HG03175 (cell line): ENCODE data around the gene ATXN7L3B.
"Not testable (repeated sequence)": the region's sequence is repeated elsewhere in the genome, so short reads cannot be mapped to it uniquely, and the experiment has no call there.

Source experiments
- ATAC-seq: cut with Tn5 transposase; IDR thresholded peaks from one replicate; pipeline ENCODE4 v1.9.1; 2021; ENCODE audit warnings: mild to moderate bottlenecking, moderate library complexity; ENCODE audit not compliant: unreplicated experiment

The ATXN7L3B gene, protein sequence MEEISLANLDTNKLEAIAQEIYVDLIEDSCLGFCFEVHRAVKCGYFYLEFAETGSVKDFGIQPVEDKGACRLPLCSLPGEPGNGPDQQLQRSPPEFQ

DNA sequence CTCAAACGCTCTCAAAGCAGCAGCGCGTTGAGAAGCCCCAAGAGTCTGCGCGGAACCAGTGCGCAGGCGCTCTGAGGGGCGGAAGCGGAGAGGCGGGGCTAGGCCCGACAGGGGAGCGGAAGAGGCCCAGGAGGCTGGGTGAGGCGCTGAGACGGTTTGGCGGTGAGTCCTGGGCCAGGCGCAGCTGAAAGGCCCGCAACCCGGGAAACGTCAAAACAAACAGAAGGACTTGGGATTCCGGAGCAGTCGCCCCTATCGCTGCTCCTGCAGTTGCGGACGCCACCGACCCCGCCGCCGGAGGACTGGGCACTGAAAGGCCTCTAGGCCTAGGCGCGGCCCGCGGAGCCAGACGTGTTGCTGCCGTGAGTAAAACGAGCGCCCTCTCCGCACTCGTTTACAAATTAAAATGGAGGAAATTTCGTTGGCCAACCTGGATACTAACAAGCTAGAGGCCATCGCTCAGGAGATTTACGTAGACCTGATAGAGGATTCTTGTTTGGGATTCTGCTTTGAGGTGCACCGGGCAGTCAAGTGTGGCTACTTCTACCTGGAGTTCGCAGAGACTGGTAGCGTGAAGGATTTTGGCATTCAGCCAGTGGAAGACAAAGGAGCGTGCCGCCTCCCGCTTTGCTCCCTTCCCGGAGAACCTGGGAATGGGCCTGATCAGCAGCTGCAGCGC, at the start of gene ATXN7L3B:
Gene ATXN7L3B (plus strand): TSS at position 129 of the 679 bp plus-strand sequence. CDS start 278 bp downstream, at position 407.
- peak; percentile 96 for ATAC-seq

DNA sequence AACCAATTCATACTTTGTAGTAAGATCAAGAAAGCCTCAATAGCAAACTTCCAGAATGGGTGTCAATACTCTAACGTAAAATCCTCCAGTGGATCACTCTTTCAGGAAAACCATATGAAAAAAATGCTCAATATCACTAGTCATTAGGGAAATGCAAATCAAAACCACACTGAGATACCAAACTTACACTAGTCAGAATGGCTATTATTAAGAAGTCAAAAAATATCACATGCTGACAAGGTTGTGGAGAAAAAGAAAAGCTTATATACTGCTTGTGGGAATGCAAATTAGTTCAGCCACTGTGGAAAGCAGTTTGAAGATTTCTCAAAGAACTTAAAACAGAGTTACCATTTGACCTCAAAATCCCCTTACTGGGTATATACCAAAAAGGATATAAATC, 49.5 kb upstream of the ATXN7L3B start:
- ATAC-seq, result no peak

DNA sequence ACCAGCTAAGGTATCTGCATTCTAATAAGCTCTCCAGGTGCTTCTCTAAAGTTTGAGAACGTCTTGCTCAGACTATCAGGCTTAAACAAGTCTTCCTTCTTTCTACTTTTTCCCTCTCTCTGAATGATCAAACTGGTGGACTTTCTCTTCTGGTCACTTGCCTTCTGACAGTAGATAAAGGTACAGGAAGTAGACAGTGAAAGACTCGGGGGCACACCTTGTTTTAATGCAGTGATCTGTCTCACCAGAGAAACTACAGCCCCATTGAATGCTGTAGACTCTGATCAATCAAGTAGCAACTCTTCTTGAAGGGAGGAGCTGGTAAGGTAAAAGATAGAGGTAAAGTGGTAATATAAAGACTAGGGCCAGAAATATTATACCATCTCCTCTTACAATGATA, 48.1 kb upstream of the ATXN7L3B start:
- ATAC-seq, result no peak

DNA sequence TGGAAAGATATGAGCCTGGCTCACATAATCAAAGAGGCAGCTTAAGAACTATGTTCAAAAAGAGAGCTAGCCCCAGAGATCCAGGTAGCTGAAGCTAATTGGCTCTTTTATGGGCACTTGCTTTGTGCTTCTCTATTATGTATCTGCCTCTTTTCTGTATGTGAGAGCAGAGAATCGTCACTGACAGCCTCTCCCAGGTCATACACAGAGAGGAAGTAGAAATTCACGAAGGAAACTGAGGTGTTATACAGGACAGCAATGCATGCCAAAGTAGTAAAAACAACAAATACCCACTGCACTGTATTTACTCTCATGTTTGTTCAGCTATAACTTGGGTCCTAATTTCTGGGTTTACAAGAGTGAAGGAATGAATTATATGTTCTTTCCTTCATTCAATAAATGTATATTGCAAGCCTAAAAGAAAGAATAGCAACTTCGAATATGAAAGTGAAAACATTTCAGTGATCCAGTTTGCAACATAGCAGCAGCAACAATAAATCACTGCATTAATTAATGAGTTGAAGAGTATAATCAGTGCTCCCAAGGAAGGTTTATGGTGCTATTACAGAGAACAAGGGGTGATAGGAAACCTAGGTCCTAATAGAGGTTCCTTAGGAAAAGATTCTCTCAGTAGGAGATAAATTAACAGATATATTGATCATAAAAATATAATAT, 47.1 kb upstream of the ATXN7L3B start:
- peak; percentile 88 for ATAC-seq

DNA sequence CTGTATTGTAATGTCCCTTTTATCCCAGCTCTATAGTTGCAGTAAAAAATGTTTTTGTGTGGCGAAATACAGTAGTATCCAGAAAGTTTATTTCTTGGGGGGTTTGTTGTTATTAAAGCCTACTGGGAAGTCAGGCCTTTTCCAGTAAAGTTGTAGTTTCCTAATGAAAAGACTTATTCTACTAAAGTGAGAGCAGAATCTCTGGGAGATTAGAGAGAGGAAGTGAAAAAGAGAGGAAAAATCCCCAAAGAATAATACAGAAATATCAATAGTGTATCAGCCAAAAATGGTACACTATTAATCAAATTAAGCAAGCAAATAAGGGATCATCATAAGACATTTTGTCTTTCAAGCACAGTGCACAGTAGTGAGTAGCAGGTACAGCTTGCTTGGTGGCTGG, 46.3 kb upstream of the ATXN7L3B start:
- ATAC-seq, result no peak

DNA sequence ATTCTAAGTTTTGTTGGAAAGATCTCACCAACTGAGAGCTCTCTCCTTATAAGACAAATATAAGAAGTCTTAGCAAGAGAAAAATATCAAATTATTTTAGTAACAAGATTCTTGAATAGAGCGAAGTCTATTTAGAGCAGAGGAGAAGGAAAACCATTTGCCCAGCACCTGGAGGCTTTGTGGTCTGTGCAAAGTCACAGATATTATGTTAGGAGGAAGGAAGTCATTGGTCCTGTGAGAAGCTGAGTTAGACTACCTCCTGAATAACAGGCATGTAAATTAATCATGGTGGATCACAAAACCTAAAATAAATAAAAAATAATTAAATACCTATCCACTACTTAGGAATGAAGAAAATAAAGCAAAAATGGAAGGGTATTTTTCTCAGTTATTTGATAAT, 38.4 kb upstream of the ATXN7L3B start:
- no peak for ATAC-seq

DNA sequence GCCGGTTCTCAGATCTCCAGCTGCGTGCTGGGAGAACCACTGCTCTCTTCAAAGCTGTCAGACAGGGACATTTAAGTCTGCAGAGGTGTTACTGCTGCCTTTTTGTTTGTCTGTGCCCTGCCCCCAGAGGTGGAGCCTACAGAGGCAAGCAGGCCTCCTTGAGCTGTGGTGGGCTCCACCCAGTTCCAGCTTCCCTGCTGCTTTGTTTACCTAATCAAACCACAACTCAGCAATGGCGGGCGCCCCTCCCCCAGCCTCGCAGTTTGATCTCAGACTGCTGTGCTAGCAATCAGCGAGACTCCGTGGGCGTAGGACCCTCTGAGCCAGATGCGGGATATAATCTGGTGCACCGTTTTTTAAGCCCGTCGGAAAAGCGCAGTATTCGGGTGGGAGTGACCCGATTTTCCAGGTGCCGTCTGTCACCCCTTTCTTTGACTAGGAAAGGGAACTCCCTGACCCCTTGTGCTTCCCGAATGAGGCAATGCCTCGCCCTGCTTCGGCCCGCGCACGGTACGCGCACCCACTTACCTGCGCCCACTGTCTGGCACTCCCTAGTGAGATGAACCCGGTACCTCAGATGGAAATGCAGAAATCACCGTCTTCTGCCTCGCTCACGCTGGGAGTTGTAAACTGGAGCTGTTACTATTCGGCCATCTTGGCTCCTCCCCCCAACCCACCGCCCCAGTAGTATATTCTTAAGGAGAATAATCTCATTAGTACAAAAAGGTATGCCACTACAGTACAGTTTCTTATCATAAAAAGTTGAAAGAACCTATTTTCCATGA, 28.6 kb upstream of the ATXN7L3B start:
- not testable (repeated sequence) for ATAC-seq

DNA sequence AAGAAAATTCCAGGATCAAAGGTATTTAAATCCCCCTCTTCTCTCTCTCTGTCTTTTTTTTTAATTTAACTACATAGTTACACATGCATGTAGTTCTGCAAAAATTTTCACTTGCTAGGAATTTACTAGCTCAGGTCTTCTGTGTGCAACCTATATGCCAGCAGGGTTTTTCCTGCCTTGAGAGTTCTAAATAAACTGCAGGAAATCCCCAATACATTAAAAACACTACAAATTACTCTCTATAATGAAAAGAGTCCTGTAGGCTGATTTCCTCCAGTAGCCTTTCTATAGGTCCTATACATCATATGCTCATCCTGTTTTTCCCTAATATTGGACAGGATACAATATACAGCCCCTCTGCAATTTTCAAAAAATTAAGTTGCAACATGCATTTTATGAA, 27.7 kb upstream of the ATXN7L3B start:
- no peak for ATAC-seq

DNA sequence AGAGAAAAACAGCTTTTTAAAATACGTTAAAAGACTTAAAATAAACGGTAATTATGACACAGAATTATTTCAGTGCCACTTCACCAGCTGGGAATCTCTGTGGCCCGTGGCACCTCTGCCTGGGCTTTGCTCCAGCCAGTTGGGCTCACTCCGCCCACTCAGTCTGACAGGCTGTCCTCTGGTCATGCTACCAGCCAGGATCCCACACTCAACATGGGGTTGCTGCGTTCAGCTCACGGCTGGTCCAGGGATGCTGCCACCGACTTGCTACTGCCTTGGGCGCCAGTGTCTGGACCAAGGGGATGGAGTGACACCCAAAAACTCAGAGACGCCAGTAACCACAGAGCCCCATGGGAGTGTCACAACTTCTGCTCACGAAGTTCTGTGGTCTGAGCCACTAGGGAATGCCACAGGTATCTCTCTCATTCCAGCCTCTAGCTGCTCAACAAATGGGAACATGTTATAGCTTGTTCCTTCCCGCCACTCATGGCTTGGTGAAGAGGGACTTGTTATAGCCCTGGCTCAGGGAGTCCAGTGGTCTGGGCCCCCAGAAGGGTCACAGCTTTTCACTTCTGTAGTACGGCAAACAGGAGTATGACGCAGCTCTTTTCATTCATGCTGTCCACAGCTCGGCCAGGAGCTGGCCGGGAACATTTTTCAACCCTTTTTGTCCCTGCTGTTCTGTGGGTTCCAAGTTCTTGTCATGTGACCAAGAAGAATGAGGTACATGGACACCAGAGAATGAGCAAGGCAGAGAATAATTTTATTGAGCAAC, 23.4 kb upstream of the ATXN7L3B start:
- no peak for ATAC-seq

DNA sequence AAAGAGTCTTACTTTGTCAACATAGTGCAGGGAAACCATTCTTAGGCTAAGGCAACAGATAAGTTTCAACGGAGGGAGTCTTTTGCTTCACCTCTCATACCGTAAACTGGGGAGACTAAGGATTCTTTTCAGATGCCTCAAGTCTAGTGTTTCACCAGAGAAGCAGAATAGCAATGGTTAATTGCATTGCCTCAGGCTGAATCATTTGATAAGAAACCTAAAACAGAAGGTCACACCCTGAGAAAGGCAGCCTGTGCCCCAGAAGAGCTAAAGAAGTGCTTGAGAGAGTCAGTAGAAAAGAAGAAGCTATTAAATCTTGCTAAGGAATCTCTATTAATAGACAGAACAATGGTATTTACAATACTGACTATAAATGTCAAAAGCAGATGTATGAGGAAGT, 21.8 kb upstream of the ATXN7L3B start:
- no peak for ATAC-seq

DNA sequence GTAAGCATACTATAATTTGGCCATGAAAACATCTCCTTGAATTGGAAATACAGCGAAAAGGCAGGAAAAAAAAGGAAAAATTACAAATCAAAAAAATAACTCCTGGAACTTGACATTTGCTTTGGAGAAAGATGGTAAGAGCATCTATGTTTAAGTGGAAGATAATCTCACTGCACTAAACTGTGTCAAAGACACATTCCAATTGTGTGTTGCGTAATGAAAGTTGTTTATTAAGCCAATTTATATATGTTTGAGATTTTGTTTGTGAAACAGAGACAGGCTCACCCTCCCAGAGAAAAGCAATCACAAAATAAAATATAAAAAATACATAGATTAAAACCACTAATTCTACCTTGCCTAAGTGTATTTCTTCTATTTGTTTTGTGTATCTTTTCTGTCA, 11.1 kb upstream of the ATXN7L3B start:
- no peak for ATAC-seq

DNA sequence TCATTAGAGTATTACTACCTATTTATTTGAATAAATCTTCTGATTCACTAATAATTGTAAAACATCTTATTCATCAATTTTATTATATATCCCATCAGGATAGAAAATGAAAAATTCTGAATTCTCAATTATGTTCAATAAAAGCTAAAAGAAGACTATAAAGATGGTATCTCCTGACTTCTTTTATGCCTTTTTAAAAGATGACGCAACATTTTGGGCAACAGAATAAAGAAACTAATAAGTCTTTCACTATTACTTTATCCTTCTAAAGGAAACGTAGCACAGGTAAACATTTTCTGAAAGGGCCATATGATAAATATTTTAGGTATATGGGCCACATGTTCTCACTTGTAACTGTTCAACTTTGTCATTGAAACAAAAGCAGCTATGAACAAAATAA, 10.1 kb upstream of the ATXN7L3B start:
- ATAC-seq, result no peak

DNA sequence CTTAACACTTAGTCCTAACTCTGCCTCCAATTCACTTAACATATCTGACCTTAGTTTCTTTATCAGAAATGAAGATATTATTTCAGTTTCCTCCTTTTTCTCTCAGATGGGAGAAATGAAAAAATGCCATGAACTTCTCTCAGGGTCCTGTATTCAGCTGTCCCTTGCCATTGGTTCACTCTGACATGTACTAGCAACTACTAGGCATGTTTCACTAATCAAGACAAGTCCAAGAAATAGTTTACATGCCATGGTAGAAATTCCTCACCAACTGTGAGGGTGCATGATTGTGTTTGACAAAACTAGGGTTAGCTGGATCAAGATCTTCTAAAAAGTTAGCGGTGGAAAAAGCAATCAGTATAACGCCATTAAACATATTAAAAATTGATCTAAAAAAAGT, 7.0 kb upstream of the ATXN7L3B start:
- no peak for ATAC-seq

DNA sequence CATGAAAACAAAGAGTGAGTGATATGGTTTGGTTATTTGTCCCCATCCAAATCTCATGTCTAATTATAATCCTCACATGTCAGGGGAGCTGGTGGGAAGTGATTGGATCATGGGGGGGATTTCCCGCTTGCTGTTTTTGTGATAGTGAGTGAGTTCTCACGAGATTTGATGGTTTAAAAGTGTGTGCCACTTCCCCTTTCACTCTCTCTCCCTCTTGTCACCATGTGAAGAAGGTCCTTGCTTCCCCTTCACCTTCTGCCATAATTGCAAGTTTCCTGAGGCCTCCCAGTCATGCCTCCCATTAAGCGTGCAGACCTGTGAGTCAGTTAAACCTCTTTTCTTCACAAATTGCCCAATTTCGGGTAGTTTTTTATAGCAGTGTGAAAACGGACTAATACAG, 2.1 kb upstream of the ATXN7L3B start:
- no peak for ATAC-seq

DNA sequence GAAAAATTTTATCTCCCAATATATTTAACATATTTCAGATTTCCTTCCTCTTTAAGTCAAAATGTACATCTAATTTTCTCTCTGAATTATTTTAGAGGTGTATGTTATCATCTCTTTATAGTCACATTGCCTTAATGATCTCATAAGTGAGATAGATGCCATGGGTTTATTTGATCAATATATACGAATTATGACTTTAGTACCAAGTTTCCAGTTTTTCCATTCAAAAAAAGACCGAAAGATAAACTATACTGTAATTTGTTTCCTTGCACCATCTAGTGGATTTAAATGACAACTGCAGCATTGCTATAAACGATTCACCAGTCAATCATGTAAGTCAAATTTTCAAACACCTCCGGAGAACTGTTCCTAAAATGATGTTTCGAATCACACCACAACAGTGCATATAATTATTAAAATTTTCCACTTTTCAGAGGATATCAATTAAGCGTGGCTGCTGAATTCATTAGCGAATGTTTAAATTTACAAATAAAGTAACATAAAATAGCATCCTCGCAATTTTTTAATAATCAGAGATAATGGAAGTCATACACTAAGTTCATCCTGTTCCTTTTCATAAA, 419 bp upstream of the ATXN7L3B start:
- ATAC-seq, result peak; percentile 59

DNA sequence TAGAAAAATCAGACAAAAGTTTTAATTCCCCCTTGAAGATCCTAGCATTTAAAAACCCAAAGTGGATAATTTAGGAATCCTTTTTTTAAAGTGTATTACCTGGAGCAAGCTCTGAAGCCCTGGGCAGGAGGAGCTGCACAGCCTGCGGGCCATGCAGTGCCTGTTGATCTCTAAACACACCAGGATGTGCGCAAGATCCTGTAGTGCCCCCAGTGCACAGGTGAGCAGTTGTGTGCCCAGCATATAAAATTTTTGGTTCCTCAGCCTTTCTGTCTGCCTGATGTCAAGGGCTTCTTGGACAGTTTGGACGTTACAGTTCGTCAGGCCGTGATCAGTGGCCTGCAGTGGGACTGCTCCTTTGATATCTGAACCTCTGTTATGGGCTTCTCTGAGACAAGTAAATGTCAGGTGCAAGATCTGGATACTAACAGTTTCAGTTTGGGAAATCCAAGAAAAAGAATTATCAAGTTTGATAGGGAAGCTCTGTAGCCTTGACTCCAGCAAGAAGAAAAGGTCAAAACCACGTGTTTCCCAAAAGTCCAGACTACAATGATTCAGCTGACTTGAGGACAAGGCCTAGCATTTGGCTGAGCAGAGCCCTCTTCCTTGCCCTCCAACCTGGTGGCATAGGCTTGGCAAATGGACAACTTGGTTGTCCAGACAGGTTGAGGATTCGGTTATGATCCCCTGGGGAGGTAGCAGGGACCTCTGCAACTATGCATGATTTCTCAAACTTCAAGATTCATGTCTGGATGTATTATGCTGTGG, 1.0 kb downstream of the ATXN7L3B start:
- ATAC-seq, result peak; percentile 26

DNA sequence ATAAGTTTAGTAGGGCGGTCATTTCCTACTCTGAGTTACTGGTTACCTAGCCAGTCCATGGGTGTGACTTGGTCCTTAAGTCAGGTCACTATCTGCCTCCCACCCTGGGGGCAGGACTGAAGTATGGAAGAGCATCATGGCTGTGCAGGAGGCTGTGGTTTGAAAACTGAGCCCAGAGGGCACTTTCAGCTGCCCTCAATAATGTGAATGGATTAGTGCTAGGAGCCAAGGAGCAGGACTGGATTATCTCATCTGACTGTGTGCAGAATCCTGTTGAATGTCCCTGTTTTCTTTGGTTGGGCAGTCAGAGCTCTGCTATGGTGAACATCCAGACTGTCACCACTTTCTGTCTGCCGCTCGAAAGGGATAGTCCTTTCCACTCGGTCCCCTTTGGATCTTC, 1.6 kb downstream of the ATXN7L3B start:
- no peak for ATAC-seq

DNA sequence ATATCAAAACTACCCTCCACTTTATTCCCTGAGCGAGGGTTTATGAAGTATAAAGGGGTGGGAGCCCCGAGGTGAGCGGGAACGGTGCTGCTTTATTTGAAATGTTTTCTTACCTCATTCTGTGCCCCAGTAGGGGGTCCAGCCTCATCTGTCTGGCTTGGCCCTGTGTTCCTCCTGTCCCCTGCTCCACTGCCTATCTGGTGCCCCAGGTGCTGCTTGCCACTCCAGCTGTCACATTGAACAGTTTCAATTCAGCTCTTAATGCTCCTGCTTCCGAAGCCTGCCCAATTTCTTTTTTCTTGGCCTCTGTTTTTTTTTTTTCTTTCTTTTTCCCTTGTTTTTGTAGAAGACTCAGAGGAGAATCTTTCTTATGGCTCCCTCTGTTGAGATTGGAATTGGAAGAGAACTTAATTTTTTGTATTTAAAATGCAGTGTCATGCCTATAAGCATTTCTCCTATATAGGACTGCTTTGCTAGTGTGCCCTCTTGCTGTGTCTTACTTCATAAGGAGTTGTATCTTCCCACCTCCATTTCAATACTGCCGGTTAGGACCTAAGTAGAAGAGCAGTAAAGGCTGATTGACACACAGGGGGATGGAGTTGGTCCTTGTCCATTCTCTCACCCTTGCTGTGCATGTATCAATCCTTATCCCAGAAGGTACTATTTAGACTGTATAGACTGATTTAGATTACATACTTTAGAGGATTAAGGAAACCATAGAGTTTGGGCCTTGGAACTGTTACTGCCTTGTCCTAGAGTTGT, 2.3 kb downstream of the ATXN7L3B start:
- ATAC-seq, result no peak

DNA sequence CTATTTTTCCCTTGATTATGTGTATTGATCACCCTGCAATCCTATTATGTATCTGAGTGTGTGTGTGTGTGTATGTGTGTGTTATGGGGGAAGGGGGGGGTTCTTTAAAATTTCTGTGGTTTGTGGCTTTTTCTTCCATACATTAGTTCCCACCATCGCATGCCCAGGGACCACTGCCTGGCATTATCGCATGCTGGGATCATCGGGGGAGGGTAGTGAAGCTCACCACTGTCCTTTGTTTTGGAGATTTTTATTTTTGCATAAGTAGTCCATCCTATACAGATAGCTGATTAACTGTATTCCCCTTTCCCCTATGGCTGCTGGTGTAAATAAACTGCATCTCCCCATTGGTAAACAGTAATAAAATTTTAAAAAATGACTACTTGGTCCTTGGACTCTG, 3.4 kb downstream of the ATXN7L3B start:
- no peak for ATAC-seq
